Inferior parietal cortex (tissue), 1 donor: ENCODE results near the gene KIAA2012.

Source experiments
- DNase-seq: peaks from one replicate; pipeline ENCODE4 v3.0.0-alpha.2; 2016; ENCODE audit errors: extremely low spot score

Gene KIAA2012

DNA sequence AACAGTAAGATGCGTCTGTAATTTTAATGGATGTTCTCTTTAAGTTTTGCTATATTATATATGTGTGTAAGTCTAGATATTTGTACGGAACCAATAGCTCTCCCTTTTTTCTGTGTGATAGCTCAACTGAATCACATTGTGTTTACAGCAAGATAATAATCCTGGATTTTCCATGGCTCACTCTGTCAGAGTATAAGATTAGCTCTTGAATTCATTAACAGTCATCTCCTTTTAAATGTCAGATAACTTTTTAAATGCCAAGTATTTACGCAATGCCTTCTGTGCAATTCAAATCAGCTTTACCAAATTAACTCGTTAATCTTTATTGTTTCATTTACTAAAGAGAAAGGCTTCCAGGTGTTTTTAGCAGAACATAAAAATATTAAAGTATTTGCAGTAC lies 76.9 kb downstream of the KIAA2012 start:
- DNase-seq = no peak

DNA sequence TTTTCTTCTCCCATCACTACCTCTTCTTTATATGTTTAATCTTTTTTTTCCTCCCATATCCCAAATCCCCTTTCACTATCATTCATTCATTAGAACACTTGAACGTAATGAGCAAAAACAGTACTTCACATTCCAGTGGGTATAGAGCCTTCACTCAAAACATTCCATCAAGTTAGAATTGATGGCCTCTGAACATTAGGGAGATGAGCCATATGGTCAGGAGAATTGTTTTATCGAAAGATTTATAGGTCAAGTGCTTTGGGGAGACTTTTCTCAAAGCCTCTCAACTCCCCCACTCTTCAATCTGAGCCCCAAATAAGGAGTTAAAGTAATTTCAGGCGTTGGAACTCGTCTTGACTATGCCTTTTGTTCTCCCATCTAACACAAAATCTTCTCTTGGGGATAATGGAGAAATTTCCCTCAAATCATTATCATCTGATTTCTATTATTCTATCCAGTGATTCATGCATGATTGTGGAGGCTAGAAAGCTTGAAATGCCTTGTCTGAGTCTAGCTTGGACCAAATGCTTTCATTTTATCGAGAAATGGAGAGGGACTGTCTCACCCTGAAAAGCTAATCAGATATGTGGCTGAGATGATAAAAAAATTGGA lies 79.2 kb downstream of the KIAA2012 start:
- no peak for DNase-seq

DNA sequence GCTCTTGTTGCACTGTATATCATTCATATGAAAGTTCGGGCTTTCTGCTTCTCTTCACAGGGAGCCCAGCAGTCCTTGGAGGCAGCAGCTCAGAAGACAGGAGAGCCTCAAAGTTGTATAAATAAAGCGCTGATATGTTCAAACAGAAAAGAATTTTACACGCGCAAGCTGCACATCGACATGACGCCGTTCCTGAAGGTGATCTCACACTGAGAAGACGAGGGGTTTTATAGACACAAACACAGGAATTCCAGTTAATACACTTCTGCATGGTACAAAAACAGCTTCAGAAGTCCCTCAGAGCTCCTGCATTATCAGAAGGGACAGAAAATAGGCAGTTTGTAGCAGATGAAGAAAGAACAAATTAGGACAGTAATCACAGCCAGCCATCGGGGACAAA lies 81.6 kb downstream of the KIAA2012 start:
- no peak for DNase-seq

DNA sequence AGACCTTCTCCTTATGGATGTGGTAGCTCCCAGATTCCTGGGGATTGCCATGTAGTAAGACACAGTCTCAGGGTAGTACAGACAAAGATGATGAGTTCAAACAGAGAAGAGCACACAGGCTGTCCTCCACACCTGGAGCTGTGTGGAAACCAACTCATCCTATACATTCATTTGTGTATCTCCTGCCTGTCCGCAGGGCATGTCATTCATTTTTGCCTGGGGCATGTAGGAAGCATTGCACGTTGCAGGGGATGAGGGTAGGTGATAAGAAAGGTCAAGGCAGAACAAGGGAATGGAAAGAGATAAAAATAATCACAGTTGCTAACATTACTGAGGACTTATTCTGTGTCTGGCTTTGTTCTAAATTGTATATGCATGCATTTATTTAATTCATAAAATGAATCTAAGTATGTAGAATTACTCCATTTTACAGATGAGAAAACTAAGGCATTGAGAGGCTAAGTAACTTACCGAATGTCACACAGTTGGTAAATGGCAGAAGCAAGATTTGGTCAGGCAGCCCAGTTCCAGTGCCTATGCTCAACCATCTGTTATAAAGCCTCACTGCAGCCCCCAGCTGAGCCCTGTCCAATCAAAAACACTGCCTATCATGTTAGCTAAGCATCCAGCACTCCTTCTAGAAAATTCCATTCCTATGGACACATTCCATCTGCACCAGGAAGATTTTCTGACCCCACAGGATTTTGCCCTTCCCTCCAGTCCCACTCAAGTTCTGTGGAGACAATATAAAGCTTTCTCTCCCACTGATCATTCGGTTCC lies 84.3 kb downstream of the KIAA2012 start:
- DNase-seq = no peak

DNA sequence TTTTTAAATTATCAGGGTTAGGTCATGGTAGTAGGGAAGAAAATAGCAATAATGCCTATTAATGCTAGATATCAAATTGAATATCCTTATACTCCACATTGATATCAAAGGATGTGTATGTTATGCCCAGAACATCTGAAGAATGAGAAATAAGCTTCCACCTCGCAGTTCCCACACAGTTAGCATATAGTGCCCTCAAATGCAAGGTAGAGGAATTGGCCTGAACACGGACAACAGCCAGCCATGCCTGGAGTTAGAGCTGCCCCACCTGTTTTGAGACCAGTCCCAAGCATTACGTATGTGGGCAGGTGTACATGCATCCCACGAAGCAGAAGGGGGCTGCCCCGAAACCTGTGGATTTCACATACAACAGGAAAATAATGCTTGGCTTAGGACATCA lies 85.7 kb downstream of the KIAA2012 start:
- DNase-seq = no peak

DNA sequence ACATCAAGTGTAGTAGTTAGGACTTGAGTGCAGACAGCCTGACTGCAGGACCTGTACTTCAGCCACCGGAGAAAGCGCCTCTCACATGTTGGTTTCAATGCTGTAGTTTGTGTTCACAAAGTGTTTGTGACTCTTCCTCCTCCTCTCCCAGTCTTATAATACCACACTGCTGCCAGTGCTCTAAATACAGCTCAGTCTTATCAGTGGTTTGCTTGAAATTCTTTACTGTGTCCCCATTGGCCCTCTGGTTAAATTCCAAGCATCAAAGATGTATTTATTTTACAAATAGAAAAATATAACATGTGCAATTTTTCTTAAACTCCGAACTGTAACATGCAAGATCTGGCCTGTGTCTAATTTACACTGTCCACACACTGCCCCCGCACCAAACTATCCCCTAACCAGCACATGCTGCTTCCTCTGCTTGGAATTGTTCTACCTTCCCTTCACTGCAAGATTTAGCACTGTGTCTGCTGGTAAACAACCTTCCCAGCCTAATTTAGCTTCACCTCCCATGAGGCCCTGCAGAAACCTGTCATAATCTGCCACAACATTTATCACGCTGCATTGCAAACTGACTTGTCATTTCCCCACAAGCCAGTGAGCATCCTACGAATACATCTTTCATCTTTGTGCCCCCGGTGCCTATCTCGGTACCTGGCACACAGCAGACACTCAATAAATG lies 88.2 kb downstream of the KIAA2012 start:
- no peak for DNase-seq

DNA sequence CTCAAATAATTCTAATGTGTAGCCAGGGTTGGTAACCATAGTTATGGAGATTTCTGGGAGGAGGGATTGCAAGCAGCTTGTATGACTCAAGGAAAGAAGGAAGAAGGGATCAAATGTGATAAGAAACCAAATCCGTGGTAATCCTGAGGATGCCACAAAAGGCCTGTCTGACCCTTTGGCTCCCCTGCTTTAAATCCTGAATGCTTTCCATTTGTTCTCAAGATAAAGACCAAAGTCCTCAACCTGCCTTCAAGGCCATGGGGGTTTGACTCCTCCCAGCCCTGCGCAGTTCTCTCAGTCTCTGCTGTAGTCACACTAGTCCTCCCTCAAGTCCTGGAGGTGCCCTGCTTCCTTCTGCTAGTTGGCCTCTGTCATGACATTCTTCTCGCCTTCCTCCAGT lies 91.4 kb downstream of the KIAA2012 start:
- no peak for DNase-seq

DNA sequence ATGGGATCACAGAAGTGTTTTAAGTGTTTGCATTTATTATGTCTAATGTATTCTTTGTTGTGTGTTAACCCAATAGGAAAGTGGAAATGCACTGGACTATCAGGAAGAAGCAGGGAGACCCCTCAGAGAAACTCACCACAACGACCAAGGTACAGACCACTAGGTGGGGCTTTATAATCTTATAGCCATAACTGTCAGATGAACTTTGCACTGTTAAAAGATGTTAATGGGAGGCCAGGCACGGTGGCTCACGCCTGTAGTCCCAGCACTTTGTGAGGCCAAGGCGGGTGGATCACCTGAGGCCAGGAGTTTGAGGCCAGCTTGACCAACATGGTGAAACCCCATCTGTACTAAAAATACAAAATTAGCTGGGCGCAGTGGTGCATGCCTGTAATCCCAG lies 92.2 kb downstream of the KIAA2012 start:
- DNase-seq = no peak

DNA sequence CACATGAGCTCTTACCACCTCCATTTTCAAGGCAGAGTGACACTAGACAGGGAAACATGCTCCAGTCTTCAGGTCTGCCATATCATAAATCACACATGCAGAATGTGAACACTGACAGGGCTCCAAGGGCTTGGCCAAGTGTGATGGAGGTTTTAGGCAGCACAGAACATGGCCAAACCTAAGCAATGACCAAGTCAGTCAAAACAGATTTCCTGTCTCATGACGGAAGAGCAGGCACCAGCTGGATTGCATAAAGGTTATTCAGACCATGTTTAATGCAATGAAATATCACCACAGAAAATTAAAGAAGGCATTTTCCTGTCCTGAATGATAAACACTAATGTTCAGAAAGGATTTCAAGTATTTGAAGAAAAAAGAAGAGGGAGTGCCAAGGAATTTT lies 92.9 kb downstream of the KIAA2012 start:
- no peak for DNase-seq

DNA sequence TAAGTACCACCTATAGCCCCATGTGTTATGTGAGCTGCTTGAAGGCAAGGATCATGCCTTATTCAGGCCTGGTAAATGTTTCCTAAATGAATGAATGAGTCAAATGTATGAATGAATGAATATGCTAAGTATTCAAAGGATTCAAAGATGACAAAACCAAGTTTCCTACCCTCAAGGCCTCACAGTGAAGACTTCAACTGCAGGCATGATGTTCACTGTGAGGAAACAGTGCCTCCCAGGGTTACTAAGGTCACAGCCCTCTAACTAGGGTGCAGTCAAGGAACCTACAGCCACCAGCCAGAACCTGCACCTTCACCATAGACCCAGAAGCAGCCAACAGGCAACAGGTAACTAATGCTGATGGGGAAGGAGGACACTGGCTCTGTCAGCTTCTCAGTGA lies 96.1 kb downstream of the KIAA2012 start:
- DNase-seq = no peak

DNA sequence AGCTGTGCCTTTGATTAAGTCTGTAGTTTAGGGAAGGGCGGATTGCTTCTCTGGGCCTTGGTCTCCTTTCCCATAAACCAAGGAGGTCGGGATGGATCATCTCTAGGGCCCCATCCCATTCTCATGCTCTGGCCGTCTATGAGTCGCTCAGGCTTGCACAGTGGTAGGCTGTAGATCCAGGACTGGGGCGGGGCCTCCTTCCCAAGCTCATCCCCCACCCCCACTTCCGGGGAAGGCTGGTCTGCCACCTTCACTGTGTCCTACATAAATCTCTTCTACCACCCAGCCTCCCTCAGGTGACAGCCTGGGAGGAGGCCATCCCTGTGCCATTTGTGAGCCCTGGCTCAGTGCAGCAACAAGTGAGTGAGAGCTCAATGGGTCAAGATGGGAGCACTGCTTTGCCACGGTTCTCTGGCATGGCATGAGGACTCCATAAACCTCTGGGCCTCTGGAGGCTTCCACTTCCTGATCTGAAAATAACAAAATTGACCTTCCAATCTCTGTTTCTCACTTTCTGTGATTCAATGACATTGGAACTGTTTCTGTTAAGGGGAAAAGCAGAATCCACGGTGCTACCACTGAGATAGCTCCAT lies 96.9 kb downstream of the KIAA2012 start:
- DNase-seq = no peak

DNA sequence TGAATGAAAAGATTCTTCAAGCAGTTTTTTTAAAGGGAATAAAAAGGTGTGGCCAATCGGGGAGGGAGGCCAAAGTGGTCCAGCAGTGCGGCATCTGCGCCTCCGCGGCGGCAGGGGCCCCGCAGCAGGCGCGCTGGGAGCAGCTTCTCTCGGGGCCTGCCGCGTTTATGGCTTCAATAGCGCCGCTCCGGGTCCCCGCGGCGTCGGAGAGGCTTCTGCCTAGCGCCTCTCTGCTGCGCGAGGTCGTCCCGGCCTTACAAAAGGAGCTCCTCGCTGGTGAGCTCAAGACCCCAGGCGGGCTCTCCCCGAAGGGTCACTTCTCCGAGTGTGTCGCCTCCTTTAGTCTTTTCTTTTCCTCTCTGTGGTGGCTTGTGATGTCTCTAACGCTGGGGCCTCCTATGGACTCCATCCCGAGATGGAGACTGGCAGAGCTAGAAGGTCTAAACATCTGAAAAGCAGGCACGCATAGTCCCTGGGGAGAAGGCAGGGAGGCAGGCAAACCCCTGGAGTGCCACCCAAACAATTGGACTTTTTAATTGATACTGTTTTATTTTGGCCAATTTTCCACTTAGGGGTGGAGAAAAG lies 98.3 kb downstream of the KIAA2012 start:
- no peak for DNase-seq

DNA sequence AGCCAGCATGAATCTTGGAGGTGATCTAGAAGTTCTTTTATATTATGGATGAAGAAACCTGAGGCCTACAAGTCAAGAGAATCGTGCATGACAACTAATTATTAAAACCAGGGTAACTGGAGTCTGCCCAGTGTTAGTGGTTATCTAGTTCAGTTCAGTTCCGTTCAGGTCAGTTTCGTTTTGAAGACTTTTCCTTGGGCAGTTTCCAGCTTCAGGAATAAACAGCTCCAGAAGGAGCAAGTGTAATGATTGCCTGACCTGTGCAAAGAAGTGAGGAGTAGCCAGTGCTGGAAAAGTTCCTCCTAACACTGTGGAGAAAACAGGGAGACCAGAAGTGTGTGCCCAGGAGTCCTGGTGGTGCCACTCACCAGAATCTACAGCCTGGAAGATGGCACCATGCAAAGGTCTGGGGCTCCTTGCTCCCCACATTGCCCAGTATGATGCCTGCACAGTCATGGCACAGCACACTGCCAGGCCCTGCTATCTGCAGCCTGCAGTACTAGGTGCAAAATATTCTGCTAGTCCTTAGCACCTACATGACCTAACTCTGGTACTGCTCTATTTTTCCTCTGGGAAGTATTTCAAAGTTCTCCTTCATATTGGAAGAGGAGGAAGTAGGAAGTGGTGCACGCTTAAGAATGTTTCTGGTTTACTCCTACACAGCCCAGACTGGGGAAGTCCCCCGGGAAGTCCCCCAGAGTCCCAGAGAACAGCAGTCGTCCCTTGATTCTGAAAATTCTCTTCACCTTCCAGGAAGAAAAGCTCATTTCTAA lies 99.6 kb downstream of the KIAA2012 start:
- no peak for DNase-seq

DNA sequence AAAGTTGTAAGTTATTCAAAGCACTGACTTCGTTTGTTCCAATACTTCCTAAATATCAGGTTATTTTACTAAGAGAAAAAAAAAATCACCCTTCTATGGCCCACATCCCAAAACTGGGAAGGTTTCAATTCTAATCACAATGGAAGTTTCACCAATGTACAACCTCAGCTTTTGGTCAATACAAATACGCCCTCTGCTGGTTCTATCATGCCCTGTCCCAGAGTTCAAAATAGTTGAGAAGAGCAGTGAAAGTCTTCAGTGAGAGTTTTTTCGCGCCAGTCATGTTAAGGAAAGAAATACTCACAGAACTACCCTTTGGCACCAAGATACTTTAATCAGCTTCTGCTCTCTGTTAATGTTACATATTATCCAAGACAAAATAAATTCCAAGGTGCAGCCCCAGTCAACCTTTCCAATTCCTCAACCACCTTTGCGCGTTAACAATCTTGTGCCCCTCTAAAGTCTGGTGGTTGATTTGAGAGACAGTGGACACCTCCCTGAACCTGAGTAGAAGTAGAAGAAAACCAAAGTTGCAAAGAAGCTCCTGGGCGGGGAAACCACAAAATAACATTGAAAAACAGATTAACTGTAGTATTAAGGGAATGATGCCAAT lies 105.4 kb downstream of the KIAA2012 start:
- peak; percentile 91 for DNase-seq

DNA sequence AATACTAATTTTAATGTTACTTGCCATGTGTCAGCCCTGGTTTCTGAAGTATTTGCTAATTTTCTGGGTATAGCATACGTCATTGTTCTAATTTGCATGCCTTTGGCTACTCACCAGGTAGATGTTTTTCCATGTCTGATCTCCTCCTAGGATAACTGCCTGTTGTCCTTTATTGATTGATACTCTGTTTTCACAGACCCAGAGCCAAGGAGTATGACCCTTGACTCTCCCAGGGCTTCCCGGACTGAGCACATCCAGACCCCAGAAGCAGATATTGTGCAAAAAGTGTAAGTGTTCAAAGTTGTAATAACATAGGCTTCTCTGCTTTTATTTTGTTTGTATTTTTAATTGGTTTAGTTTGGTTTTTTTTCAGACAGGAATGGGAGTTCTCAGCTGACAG lies 111.5 kb downstream of the KIAA2012 start:
- DNase-seq = no peak

DNA sequence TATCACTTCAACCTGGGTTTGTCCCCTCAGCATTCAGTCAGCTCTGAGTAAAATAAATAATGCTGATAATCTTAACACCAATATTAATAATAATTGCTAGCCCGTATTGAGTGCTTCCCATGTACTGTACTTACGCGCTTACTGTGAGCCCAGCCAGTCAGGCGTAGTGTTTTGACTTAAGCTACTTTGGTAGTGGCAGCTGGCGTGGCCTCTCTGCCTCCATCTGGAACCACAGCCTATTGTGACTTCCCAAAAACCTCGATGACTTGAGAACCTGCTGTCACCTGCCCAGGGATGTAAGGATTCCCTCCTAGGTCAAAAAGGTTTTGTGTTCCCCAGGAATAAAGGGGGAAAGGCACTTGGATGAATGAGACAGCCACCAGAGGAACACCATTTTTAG lies 112.1 kb downstream of the KIAA2012 start:
- no peak for DNase-seq

DNA sequence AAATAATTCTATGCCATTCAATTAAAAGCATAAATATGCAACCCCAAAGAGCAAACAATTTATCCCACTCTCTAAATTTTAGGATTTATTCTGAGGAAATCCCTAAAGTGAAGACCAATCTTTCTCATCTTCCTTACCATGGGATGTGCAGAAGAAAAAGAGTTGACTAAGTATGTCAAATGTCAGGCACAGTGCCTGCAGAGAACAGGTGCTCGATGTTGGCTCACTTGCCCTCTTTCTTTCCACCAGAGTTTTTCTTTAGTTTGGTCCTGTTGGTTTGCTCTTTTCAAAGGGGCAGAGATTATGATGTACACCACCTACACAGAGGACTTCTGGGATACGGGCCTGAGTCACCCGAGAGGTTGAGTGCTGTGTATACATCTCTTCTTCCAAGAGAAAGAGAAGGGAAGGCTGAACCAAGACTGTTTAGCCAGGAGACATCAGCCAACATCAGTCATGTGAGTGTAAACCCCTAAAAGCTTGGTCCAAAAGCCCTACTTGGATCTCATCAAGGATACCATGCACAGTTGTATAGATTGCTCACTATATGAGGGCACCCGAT lies 113.7 kb downstream of the KIAA2012 start:
- no peak for DNase-seq

DNA sequence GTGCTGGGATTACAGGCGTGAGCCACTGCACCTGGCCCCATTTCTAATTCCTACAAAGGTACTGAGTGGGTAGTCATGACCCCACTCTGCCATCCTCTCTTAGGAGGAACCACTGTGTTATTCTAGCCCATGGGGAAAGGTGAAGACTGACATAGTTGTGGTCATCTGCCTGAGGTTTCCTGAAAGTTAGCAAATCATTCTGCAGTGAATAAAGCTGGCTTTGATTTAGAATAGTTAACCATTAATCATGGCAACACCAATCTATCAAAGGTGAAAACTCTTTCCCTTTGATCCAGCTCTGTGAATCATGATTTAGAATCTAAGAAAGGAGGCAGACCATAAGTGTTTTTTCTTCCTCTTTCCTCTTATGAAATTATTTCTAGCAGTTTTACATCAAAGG lies 114.5 kb downstream of the KIAA2012 start:
- DNase-seq = no peak

DNA sequence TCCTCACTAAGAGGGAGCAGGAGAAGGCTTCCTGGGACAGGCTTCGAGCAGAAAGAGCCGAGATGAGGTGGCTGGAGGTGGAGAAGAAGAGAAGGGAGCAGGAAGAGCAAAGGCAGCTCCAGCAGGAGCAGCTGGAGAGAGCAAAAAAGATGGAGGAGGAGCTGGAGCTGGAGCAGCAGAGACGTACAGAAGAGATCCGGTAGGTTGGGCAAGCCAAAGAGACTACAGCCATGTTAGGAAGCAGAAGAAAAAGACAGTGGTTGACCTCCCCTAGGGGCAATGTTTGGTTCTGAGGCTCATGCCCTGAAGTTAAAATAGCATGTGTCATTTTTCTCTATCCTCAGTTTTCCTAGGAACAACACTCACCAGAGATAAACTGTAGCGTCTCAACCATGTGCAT lies 120.2 kb downstream of the KIAA2012 start:
- no peak for DNase-seq

DNA sequence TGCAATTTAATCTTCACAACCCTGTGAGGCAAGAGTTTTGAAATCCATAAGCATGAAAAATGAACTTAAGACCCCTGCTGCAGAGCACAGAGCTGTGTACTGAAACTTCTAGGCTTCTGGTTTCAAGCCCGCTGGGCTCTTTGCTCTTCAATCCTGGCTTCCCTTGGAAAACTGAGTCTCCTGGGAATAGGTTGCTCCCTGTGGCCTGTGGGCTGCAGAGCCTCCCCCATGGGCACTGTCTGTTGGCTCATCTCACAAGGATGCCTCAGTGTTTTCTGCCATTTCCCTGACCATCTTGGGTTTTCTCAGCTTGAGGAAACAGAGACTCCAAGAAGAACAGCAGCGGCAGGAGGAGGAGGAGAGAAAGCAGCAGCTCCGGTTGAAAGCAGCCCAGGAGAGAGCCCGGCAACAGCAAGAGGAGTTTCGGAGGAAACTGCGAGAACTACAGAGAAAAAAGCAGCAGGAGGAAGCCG lies 120.9 kb downstream of the KIAA2012 start:
- no peak for DNase-seq

DNA sequence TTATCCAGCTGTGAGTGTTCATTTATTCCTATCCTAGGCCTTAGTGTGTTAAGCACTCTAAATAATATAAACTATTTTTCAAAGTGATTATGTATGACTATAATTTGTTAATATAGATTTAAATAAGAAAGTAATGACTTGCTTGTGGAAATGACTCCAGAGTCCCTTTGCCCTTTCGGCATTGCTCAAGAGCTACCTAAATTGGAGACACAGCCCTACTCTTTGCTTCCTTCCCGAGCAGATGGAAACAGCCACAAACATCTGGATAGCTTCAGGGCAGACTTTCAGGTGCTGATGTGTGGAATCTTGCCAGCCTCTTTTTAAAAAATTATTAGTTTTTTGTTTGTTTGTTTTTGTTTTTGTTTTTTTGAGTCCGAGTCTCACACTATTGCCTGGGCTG lies 121.4 kb downstream of the KIAA2012 start:
- DNase-seq = no peak
